ENCODE results near the gene FIGNL2. TPM values are rescaled to one million over a fixed set of nuclear protein-coding genes. Genes with fewer than 3 reads are reported as not detected.

Gene FIGNL2
- total RNA-seq, 1 experiment from 2014 or later, result 0.21 TPM

GRCh38 chr12:51890511-51891171, 42.1 kb upstream of the FIGNL2 start:
- CTCF ChIA-PET, result no interaction called here
- BruUV-seq (replicated peaks), result no TSS peak
- no peak for DNase-seq (ENCODE audit: low spot score)
- Histone ChIP-seq H3K4me1 (ENCODE audit: insufficient read depth, low read length, poor library complexity, severe bottlenecking) (no peaks in the 10 kb centered on the region), H3K9me3 (ENCODE audit: low read depth, low read length, poor library complexity, severe bottlenecking) (no peaks in the 10 kb centered on the region), H3K36me3 (ENCODE audit: insufficient read depth, low read length, poor library complexity, severe bottlenecking) (no peaks in the 10 kb centered on the region), H3K4me3 (ENCODE audit: low read depth, low read length, poor library complexity, severe bottlenecking) (no peak overlapping the region), H3K27me3 (replicated peaks; ENCODE audit: insufficient read depth, low read depth, low read length, poor library complexity) (no peaks in the 10 kb centered on the region), H3K27ac (ENCODE audit: low read depth, low read length, poor library complexity, severe bottlenecking) (no peak overlapping the region)
- intact Hi-C loops (cut with micrococcal nuclease; ENCODE audit: unreplicated experiment), result no loop called here
- POLR2A ChIA-PET (ENCODE audit: low non-redundant PET), result no interaction called here
- TF ChIP-seq EZH2 (IDR thresholded peaks at IDR 0.05; ENCODE audit: borderline replicate concordance, low read depth, low read length, poor library complexity, severe bottlenecking) (no peak), CTCF (conservative IDR thresholded peaks at IDR 0.05; ENCODE audit: low read depth, low read length) (no peak)

- no peaks in the 10 kb centered on the region for H3K4me1 ChIP-seq (ENCODE audit: insufficient read depth, low read length, poor library complexity, severe bottlenecking)
- TF ChIP-seq CTCF (conservative IDR thresholded peaks at IDR 0.05; ENCODE audit: low read depth, low read length) (no peak), EZH2 (IDR thresholded peaks at IDR 0.05; ENCODE audit: borderline replicate concordance, low read depth, low read length, poor library complexity, severe bottlenecking) (no peak)
- no peak overlapping the region for H3K4me3 ChIP-seq (ENCODE audit: low read depth, low read length, poor library complexity, severe bottlenecking)
- no peaks in the 10 kb centered on the region for H3K9me3 ChIP-seq (ENCODE audit: low read depth, low read length, poor library complexity, severe bottlenecking)
- no peak overlapping the region for H3K27ac ChIP-seq (ENCODE audit: low read depth, low read length, poor library complexity, severe bottlenecking)
- ChIA-PET POLR2A (ENCODE audit: low non-redundant PET) (no interaction called here), CTCF (interaction anchor here (0.5 kb wide), 1 partner anchor 14 kb away, joined by 3 read pairs; no protein-coding TSS in a partner anchor)
- no peaks in the 10 kb centered on the region for H3K27me3 ChIP-seq (replicated peaks; ENCODE audit: insufficient read depth, low read depth, low read length, poor library complexity)
- intact Hi-C loops (cut with micrococcal nuclease; ENCODE audit: unreplicated experiment), result no loop called here
- no TSS peak for BruUV-seq (replicated peaks)
- no peaks in the 10 kb centered on the region for H3K36me3 ChIP-seq (ENCODE audit: insufficient read depth, low read length, poor library complexity, severe bottlenecking)
- DNase-seq (ENCODE audit: low spot score), result no peak
These were observed 41.6 kb upstream of the FIGNL2 start for GRCh38 chr12:51890133-51890464.

- ChIA-PET CTCF (interaction anchor here (0.5 kb wide), 1 partner anchor 14 kb away, joined by 3 read pairs; no protein-coding TSS in a partner anchor), POLR2A (ENCODE audit: low non-redundant PET) (no interaction called here)
- Histone ChIP-seq H3K4me3 (ENCODE audit: low read depth, low read length, poor library complexity, severe bottlenecking) (no peak overlapping the region), H3K9me3 (ENCODE audit: low read depth, low read length, poor library complexity, severe bottlenecking) (no peaks in the 10 kb centered on the region), H3K36me3 (ENCODE audit: insufficient read depth, low read length, poor library complexity, severe bottlenecking) (no peaks in the 10 kb centered on the region), H3K27me3 (replicated peaks; ENCODE audit: insufficient read depth, low read depth, low read length, poor library complexity) (no peaks in the 10 kb centered on the region), H3K4me1 (ENCODE audit: insufficient read depth, low read length, poor library complexity, severe bottlenecking) (no peaks in the 10 kb centered on the region), H3K27ac (ENCODE audit: low read depth, low read length, poor library complexity, severe bottlenecking) (no peak overlapping the region)
- no TSS peak for BruUV-seq (replicated peaks)
- TF ChIP-seq EZH2 (IDR thresholded peaks at IDR 0.05; ENCODE audit: borderline replicate concordance, low read depth, low read length, poor library complexity, severe bottlenecking) (no peak), CTCF (conservative IDR thresholded peaks at IDR 0.05; ENCODE audit: low read depth, low read length) (peak; percentile 54)
- DNase-seq (ENCODE audit: low spot score), result no peak
- intact Hi-C loops (cut with micrococcal nuclease; ENCODE audit: unreplicated experiment), result no loop called here
These were observed 41.0 kb upstream of the FIGNL2 start for GRCh38 chr12:51889216-51890132.

Data from A673 (cell line).